ENCODE data around the gene EPHB1. TPM values are rescaled to one million over a fixed set of nuclear protein-coding genes. Genes with fewer than 3 reads are reported as not detected.

EPHB1 gene
- total RNA-seq, 1 donor from 2014 or later: 1.6 TPM

- TF ChIP-seq CTCF (IDR thresholded peaks at IDR 0.05): no peak
- intact Hi-C loops (cut with DNase I): no loop called here
- Histone ChIP-seq H3K36me3 (no peaks in the 10 kb centered on the region), H3K9me3 (no peaks in the 10 kb centered on the region), H3K4me3 (no peak overlapping the region), H3K27ac (no peak overlapping the region), H3K4me1 (no peaks in the 10 kb centered on the region), H3K27me3 (no peaks in the 10 kb centered on the region)
- no peak for ATAC-seq
- DNase-seq: no peak
These were observed 252.0 kb downstream of the EPHB1 start for GRCh38 chr3:135047061-135047460.

GRCh38 chr3:135050536-135050935 lies 255.5 kb downstream of the EPHB1 start:
- Histone ChIP-seq H3K4me3 (no peak overlapping the region), H3K36me3 (no peaks in the 10 kb centered on the region)

GRCh38 chr3:135051409-135051973 lies 256.4 kb downstream of the EPHB1 start:
- no peaks in the 10 kb centered on the region for H3K36me3 ChIP-seq
- intact Hi-C loops (cut with DNase I): no loop called here
- no peak for TF ChIP-seq CTCF (IDR thresholded peaks at IDR 0.05)
- H3K27me3 ChIP-seq: no peaks in the 10 kb centered on the region
- ATAC-seq: no peak
- no peak for DNase-seq
- H3K27ac ChIP-seq: no peak overlapping the region
- H3K4me1 ChIP-seq: no peaks in the 10 kb centered on the region
- no peak overlapping the region for H3K4me3 ChIP-seq
- H3K9me3 ChIP-seq: no peaks in the 10 kb centered on the region

More at GRCh38 chr3:135050536-135050935, 255.5 kb downstream of the EPHB1 start:
- intact Hi-C loops (cut with DNase I): no loop called here
- no peaks in the 10 kb centered on the region for H3K4me1 ChIP-seq
- no peak for TF ChIP-seq CTCF (IDR thresholded peaks at IDR 0.05)
- no peak for ATAC-seq
- DNase-seq: no peak
- no peaks in the 10 kb centered on the region for H3K9me3 ChIP-seq
- no peak overlapping the region for H3K27ac ChIP-seq
- H3K27me3 ChIP-seq: no peaks in the 10 kb centered on the region

- no peaks in the 10 kb centered on the region for H3K4me1 ChIP-seq
- no peaks in the 10 kb centered on the region for H3K27me3 ChIP-seq
- no peak overlapping the region for H3K4me3 ChIP-seq
- intact Hi-C loops (cut with DNase I): no loop called here
- TF ChIP-seq CTCF (IDR thresholded peaks at IDR 0.05): no peak
- H3K36me3 ChIP-seq: no peaks in the 10 kb centered on the region
- no peak overlapping the region for H3K27ac ChIP-seq
- DNase-seq (no peak), ATAC-seq (peak; percentile 9)
- no peaks in the 10 kb centered on the region for H3K9me3 ChIP-seq
These were observed 260.4 kb downstream of the EPHB1 start for GRCh38 chr3:135055449-135055848.

- intact Hi-C loops (cut with DNase I): no loop called here
- H3K36me3 ChIP-seq: no peaks in the 10 kb centered on the region
- no peak for TF ChIP-seq CTCF (IDR thresholded peaks at IDR 0.05)
- no peak overlapping the region for H3K27ac ChIP-seq
- DNase-seq (no peak), ATAC-seq (peak; percentile 18)
- H3K27me3 ChIP-seq: no peaks in the 10 kb centered on the region
- H3K9me3 ChIP-seq: no peaks in the 10 kb centered on the region
- H3K4me3 ChIP-seq: no peak overlapping the region
- H3K4me1 ChIP-seq: no peaks in the 10 kb centered on the region
These were observed 261.1 kb downstream of the EPHB1 start for GRCh38 chr3:135056084-135056730.

Data from upper lobe of right lung (tissue), 1 donor.